Duodenal mucosa (tissue), 2 donors: Measurements from ENCODE around the gene TMEM95.

ENCODE experiments used
- H3K27ac ChIP-seq: one replicate; pipeline ENCODE4 v1.7.0; 2013; ENCODE audit warnings: low read depth, low read length
- H3K27me3 ChIP-seq, 2 donors: one replicate each; pipeline ENCODE4 v1.7.0; 2013; ENCODE audit warnings: low read length in 2 of 2, control low read depth in 1 of 2; ENCODE audit not compliant: insufficient read depth in 2 of 2, control insufficient read depth in 1 of 2
- H3K36me3 ChIP-seq, 2 donors: one replicate each; pipeline ENCODE4 v1.7.0; 2013; ENCODE audit warnings: low read length in 2 of 2, control low read depth in 1 of 2; ENCODE audit not compliant: insufficient read depth in 2 of 2, control insufficient read depth in 1 of 2
- H3K4me1 ChIP-seq, 2 donors: one replicate each; pipeline ENCODE4 v1.7.0; 2013; ENCODE audit warnings: low read length in 2 of 2, control low read depth in 1 of 2; ENCODE audit not compliant: insufficient read depth in 2 of 2, control insufficient read depth in 1 of 2
- H3K4me3 ChIP-seq, 2 donors: one replicate each; pipeline ENCODE4 v1.7.0; 2013; ENCODE audit warnings: low read length in 2 of 2, low read depth in 1 of 2
- H3K9ac ChIP-seq, 2 donors: one replicate each; pipeline ENCODE4 v1.7.0; 2013; ENCODE audit warnings: low read length in 2 of 2, low read depth in 1 of 2
- H3K9me3 ChIP-seq, 2 donors: one replicate each; pipeline ENCODE4 v1.7.0; 2013; ENCODE audit warnings: low read length in 2 of 2, control low read depth in 1 of 2; ENCODE audit not compliant: control insufficient read depth in 1 of 2

The TMEM95 gene

GRCh38 chr17:7346761-7347614, 8.0 kb upstream of the TMEM95 start:
- H3K4me3 ChIP-seq, result no peak overlapping the region
- H3K27ac ChIP-seq, result no peak overlapping the region
- no peaks in the 10 kb centered on the region for H3K36me3 ChIP-seq
- H3K4me1 ChIP-seq, result peaks cover 0 to 17% of the 10 kb centered on the region in 2 donors
- H3K9me3 ChIP-seq, result no peaks in the 10 kb centered on the region
- no peak overlapping the region for H3K9ac ChIP-seq
- peaks cover 0 to 4% of the 10 kb centered on the region in 2 donors for H3K27me3 ChIP-seq

GRCh38 chr17:7347630-7348477, 7.1 kb upstream of the TMEM95 start:
- H3K9me3 ChIP-seq, result no peaks in the 10 kb centered on the region
- no peak overlapping the region for H3K27ac ChIP-seq
- H3K4me3 ChIP-seq, result no peak overlapping the region
- no peaks in the 10 kb centered on the region for H3K36me3 ChIP-seq
- H3K27me3 ChIP-seq, result peaks cover 0 to 4% of the 10 kb centered on the region in 2 donors
- peaks cover 6 to 24% of the 10 kb centered on the region in 2 donors for H3K4me1 ChIP-seq
- H3K9ac ChIP-seq, result no peak overlapping the region

- Histone ChIP-seq H3K9me3 (no peaks in the 10 kb centered on the region), H3K27me3 (peaks cover 0 to 4% of the 10 kb centered on the region in 2 donors)
Observed at GRCh38 chr17:7348478-7349242, 6.3 kb upstream of the TMEM95 start.

GRCh38 chr17:7351665-7352502, 3.1 kb upstream of the TMEM95 start, which contains the start of gene KCTD11:
Gene KCTD11 (plus strand): TSS chr17:7352162.
- H3K27ac ChIP-seq, result peak within 1 kb of the TSS; percentile 97
- H3K36me3 ChIP-seq, result no peaks in the 10 kb centered on the region
- H3K4me1 ChIP-seq, result peaks cover 11 to 38% of the 10 kb centered on the region in 2 donors
- no peaks in the 10 kb centered on the region for H3K9me3 ChIP-seq
- H3K27me3 ChIP-seq, result peaks cover 0 to 4% of the 10 kb centered on the region in 2 donors
- H3K9ac ChIP-seq, result peak within 1 kb of the TSS; percentile 79 to 85
- H3K4me3 ChIP-seq, result peak within 1 kb of the TSS; percentile 80 to 89

More at GRCh38 chr17:7348478-7349242, 6.3 kb upstream of the TMEM95 start:
- Histone ChIP-seq H3K4me3 (no peak overlapping the region), H3K36me3 (no peaks in the 10 kb centered on the region), H3K27ac (no peak overlapping the region), H3K9ac (no peak overlapping the region), H3K4me1 (peaks cover 11 to 30% of the 10 kb centered on the region in 2 donors)

GRCh38 chr17:7352503-7352889, 2.5 kb upstream of the TMEM95 start:
- Histone ChIP-seq H3K27ac (peak overlapping the region; percentile 97), H3K4me3 (peak overlapping the region; percentile 80 to 89), H3K36me3 (no peaks in the 10 kb centered on the region), H3K4me1 (peaks cover 11 to 38% of the 10 kb centered on the region in 2 donors), H3K9me3 (no peaks in the 10 kb centered on the region), H3K27me3 (peaks cover 0 to 4% of the 10 kb centered on the region in 2 donors), H3K9ac (peak overlapping the region; percentile 79 to 85)

GRCh38 chr17:7352910-7353635, 1.9 kb upstream of the TMEM95 start:
- Histone ChIP-seq H3K27me3 (peaks cover 0 to 4% of the 10 kb centered on the region in 2 donors), H3K9me3 (no peaks in the 10 kb centered on the region), H3K36me3 (no peaks in the 10 kb centered on the region), H3K9ac (peak overlapping the region in 1 of 2 donors; percentile 79), H3K4me3 (peak overlapping the region; percentile 80 to 89), H3K4me1 (peaks cover 11 to 38% of the 10 kb centered on the region in 2 donors), H3K27ac (no peak overlapping the region)

GRCh38 chr17:7354262-7354843, 603 bp upstream of the TMEM95 start:
- Histone ChIP-seq H3K9ac (no peak overlapping the region), H3K27me3 (peaks cover 0 to 4% of the 10 kb centered on the region in 2 donors), H3K36me3 (no peaks in the 10 kb centered on the region), H3K4me1 (peaks cover 11 to 38% of the 10 kb centered on the region in 2 donors), H3K4me3 (no peak overlapping the region), H3K9me3 (no peaks in the 10 kb centered on the region), H3K27ac (no peak overlapping the region)

- H3K9ac ChIP-seq, result no peak overlapping the region
- H3K4me1 ChIP-seq, result peaks cover 11 to 28% of the 10 kb centered on the region in 2 donors
Observed at GRCh38 chr17:7355573-7355972, 617 bp downstream of the TMEM95 start.

More at GRCh38 chr17:7355573-7355972, 617 bp downstream of the TMEM95 start:
- no peaks in the 10 kb centered on the region for H3K9me3 ChIP-seq
- H3K27me3 ChIP-seq, result no peaks in the 10 kb centered on the region
- H3K36me3 ChIP-seq, result no peaks in the 10 kb centered on the region
- H3K4me3 ChIP-seq, result no peak overlapping the region
- H3K27ac ChIP-seq, result no peak overlapping the region
